NCI-H1105 (cell line): ENCODE results near the gene RAB11FIP4.

Source experiments
- DNase-seq: peaks from one replicate; lab custom pipeline; 2025; lab: John Stamatoyannopoulos, UW

The RAB11FIP4 gene

GRCh38 chr17:31546650-31547049 lies 155.2 kb downstream of the RAB11FIP4 start:
- no peak for DNase-seq

GRCh38 chr17:31548709-31549108 lies 157.2 kb downstream of the RAB11FIP4 start:
- no peak for DNase-seq

- DNase-seq = no peak
These were observed 157.6 kb downstream of the RAB11FIP4 start for GRCh38 chr17:31549121-31549524.

GRCh38 chr17:31549525-31550388 lies 158.3 kb downstream of the RAB11FIP4 start:
- peak; percentile 64 for DNase-seq

- DNase-seq = peak; percentile 49
These were observed 159.0 kb downstream of the RAB11FIP4 start for GRCh38 chr17:31550389-31551056.

DNA sequence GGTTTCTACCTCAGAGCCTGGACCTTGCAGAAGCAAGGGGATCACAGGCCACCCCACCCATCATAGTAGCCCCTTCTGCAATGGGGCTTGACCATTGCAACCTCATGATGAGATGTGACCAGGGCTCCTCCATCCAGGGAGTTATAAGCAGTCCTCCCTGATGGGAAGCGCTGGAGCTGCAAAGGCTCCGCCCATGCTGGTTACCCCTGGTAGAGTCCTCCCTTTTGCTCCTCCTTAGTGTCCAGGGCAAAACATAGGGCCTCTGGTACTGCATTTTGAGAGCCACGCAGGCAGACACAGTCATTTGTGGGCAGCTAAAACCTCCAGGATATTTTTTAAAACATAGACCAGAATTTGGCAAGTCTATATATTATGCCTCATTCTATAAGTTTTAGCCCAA lies 161.1 kb downstream of the RAB11FIP4 start:
- no peak for DNase-seq

GRCh38 chr17:31553506-31553905 lies 162.0 kb downstream of the RAB11FIP4 start:
- DNase-seq = no peak

- no peak for DNase-seq
These were observed 163.5 kb downstream of the RAB11FIP4 start for GRCh38 chr17:31554930-31555329.

- no peak for DNase-seq
These were observed 165.6 kb downstream of the RAB11FIP4 start for GRCh38 chr17:31556969-31557645.

DNA sequence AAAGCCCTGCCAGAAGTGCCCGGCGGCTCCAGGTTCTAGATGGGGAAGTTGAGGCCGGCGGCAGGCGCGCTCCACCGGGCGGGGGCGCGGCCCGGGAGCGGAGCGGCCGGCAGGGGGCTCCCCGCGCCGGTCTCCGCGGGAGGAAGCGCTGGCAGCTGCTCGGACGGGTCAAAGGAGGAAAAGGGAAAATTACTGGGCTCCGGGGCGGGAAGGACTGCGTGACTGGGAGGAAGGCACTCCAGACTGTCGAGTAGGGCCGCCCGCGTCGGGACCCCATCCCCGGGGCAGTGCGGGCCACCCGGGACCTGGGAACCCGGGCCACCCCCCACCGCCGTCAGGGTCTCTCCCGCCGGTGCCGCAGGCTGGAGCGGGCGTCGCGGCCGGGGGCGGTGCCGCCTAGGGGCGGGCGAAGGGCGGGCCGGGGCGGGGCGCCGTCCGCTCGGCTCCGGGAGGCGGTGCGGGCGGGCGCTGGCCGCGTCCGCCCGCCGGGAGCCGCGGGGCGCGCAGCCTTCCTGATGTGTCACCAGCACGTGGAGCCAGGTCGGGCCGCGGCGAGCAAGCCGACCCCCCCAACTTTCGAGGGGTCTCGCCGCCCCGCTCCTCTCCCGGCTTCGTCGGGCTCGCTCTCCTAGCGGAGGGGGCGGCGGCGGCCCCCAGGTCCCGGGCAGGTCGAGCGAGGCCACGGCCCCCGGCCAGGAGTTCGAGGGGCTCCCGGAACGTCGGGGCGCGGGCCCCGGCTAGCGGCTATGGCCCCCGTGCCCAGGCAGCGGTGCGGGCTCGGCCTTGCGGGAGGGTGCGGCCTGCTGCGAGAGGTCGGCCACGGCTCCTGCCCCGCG lies 167.5 kb downstream of the RAB11FIP4 start:
- DNase-seq = peak; percentile 39

DNA sequence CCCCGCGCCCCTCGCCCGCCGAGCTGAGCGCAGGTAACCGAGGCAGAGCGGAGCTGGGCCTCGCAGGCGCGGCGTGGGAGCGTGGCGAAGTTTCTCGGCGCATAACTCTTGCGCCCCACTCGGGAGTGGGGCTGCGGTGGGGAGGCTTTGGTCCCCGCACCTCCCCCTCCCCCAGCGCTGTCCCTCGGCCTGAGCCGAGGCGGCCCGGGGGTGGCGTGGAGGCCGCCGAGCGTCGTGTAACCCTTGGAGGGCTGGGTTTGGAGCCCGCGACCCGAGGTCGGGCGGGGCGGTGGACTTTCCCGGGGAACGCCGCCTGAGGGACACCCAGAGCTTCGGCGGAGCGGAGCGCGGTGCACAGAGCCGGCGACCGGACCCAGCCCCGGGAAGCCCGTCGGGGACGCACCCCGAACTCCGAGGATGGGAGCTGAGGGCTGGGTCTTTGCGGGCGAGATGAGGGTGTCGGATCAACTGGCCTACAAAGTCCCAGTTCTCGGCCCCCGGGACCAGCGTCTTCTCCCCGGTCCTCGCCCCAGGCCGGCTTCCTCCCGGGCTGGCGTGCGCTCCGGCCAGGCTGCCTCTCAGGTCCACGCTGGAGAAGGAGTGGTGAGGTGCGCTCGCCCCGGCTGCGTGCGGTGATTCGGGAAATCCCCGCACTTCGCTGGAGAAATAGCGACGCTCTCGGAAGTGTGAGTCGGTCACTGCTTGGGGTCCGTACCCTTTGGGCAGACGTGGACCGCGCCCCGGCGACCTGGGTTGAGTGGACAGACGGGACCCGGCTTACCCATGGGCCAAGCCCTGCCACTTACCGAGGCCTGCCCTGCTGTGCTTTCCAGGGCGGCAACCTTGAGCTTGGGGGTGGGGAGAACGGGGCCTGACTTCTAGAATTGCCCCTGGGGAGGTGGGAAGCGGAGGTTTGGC lies 168.4 kb downstream of the RAB11FIP4 start:
- DNase-seq = no peak

DNA sequence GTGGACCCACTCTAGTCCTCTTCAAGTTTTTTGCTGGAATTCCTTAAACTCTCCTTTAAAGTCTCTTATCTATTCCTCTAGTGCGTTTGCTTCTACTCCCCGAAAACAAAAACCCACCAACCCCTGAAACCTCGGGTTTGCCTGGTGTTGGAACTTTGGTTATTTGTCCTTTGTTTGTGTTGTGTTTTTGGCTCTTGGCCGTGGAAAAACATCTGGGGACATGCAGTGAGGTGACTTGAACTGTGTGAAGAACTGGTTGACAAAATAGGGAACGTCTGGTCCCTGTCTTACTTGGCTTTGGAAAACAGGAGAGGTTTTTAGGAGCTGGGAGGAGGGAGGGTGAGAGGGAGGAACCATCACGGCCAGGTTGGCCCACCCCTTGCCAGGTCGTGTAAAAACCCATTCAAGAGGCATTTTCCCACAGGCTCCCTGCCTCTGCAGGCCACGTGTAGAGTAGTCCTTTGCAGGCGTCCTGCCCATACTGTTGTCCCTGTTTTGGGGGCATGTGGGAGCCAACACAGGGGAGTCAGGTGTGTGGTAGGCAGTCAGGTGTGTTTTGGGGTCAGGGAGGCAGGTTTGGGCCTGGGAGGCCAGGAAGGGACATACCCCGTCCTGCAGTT lies 169.3 kb downstream of the RAB11FIP4 start:
- no peak for DNase-seq

GRCh38 chr17:31561469-31562375 lies 170.2 kb downstream of the RAB11FIP4 start:
- no peak for DNase-seq

GRCh38 chr17:31562376-31562840 lies 170.9 kb downstream of the RAB11FIP4 start:
- DNase-seq = no peak

- no peak for DNase-seq
These were observed 172.8 kb downstream of the RAB11FIP4 start for GRCh38 chr17:31564291-31564690.

- DNase-seq = no peak
These were observed 173.4 kb downstream of the RAB11FIP4 start for GRCh38 chr17:31564883-31565301.

DNA sequence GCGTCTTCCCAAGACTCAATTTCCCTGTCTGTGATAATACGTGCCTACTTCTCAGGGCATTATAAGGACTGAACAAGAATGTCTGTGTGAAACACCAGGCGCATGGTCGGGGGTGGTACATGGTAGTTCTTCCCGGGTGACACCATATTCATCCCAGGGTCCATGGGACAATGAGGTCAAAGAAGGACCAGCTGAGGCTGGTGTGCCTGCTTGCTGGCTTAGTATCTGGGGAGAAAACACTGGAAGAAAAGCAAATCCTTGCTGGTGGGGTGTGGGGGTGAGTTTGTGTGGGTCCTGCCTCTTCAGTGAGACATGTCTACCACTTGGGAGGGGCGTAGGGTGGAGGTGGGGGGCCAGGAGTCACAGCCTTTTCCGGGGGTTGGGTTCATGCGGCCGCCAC lies 174.2 kb downstream of the RAB11FIP4 start:
- no peak for DNase-seq

GRCh38 chr17:31566247-31566991 lies 174.9 kb downstream of the RAB11FIP4 start:
- no peak for DNase-seq
